A549 (cell line): Measurements from ENCODE around the gene SPSB4. TPM values are rescaled to one million over a fixed set of nuclear protein-coding genes. Genes with fewer than 3 reads are reported as not detected.

Experiments
- ATAC-seq, 2 experiments: fragments of 200-7000 bp in 1 of 2; fragments of >200 bp in 1 of 2; cut with Nextera tagmentation in 1 of 2; cut with Tn5 transposase in 1 of 2; 3 replicates each; pipeline versions ENCODE4 v1.8.0 to v1.9.1; 2018 to 2020; ENCODE audit warnings: mild to moderate bottlenecking in 1 of 2, moderate library complexity in 1 of 2
- CTCF ChIA-PET: fragments of 300-600 bp; sonication (Branson Sonifier 250); formaldehyde crosslinking; extraction: SDS; loops from one replicate; lab custom pipeline; 2021; ENCODE audit warnings: antibody characterized with exemption, inconsistent platforms; lab: Yijun Ruan, JAX
- POLR2A ChIA-PET: fragments of 350-600 bp; formaldehyde crosslinking; extraction: SDS; loops from one replicate; lab custom pipeline; 2021; ENCODE audit warnings: antibody characterized with exemption, inconsistent platforms; lab: Yijun Ruan, JAX
- DNase-seq, 2 experiments: peaks; one replicate each; pipeline versions ENCODE4 v3.0.0 to v3.0.0-alpha.2; 2011 to 2016; ENCODE audit warnings: low read depth in 1 of 2, low spot score in 1 of 2
- FAIRE-seq: peaks from 2 replicates; lab custom pipeline; 2011; peaks lifted over from hg19 to GRCh38; lab: Jason Lieb, UNC
- H3K27ac ChIP-seq, 2 experiments: fragments of >200 bp; sonication (Bioruptor Twin); formaldehyde crosslinking; 3 replicates each; pipeline ENCODE4 v1.5.1; 2016 to 2017
- H3K4me1 ChIP-seq: fragments of >200 bp; sonication (Bioruptor Twin); formaldehyde crosslinking; 3 replicates; pipeline ENCODE4 v1.6.1; 2016
- H3K4me2 ChIP-seq: fragments of >200 bp; sonication (Bioruptor Twin); formaldehyde crosslinking; 3 replicates; pipeline ENCODE4 v1.6.1; 2016
- H3K4me3 ChIP-seq: fragments of >200 bp; sonication (Bioruptor Twin); formaldehyde crosslinking; 3 replicates; pipeline ENCODE4 v1.5.1; 2016
- H3K9me3 ChIP-seq: fragments of >200 bp; sonication (Bioruptor Twin); formaldehyde crosslinking; 3 replicates; pipeline ENCODE4 v1.6.1; 2016
- BCL3 ChIP-seq: fragments of >200 bp; sonication (Bioruptor Twin); formaldehyde crosslinking; IDR thresholded peaks from 3 replicates; pipeline ENCODE4 v1.6.1; 2016
- CBX8 ChIP-seq: fragments of 200-600 bp; sonication (generic); IDR thresholded peaks from 2 replicates; pipeline ENCODE4 v1.6.1; 2016
- CEBPB ChIP-seq, 2 experiments: fragments of >200 bp in 1 of 2; sonication (Bioruptor Twin) in 1 of 2; formaldehyde crosslinking in 1 of 2; IDR thresholded peaks; 2 replicates each; pipeline ENCODE4 v1.6.1; 2012 to 2016
- CHD2 ChIP-seq: fragments of 150-350 bp; IDR thresholded peaks from 2 replicates; pipeline ENCODE4 v1.6.1; 2014; ENCODE audit warnings: low read length; ENCODE audit not compliant: partially characterized antibody
- EHF ChIP-seq: fragments of 250-450 bp; sonication (Bioruptor Pico); IDR thresholded peaks from 2 replicates; pipeline ENCODE4 v1.5.0; 2020; ENCODE audit warnings: mild to moderate bottlenecking
- FOXS1 ChIP-seq: fragments of 250-450 bp; sonication (Bioruptor Pico); IDR thresholded peaks from 2 replicates; pipeline ENCODE4 v1.5.0; 2020; ENCODE audit warnings: mild to moderate bottlenecking, moderate library complexity
- HDAC2 ChIP-seq: fragments of 200-600 bp; sonication (generic); IDR thresholded peaks from 2 replicates; pipeline ENCODE4 v1.6.1; 2016
- HEYL ChIP-seq: fragments of 250-450 bp; sonication (Bioruptor Pico); IDR thresholded peaks from 2 replicates; pipeline ENCODE4 v1.8.0; 2021; ENCODE audit warnings: mild to moderate bottlenecking, moderate library complexity
- HOXB13 ChIP-seq: fragments of 250-450 bp; sonication (Bioruptor Pico); IDR thresholded peaks from 2 replicates; pipeline ENCODE4 v1.5.0; 2020; ENCODE audit warnings: low read depth, mild to moderate bottlenecking, moderate library complexity
- JUN ChIP-seq, 2 experiments: fragments of >200 bp; sonication (Bioruptor Twin); formaldehyde crosslinking; IDR thresholded peaks; 2 replicates in 1 of 2; 3 replicates in 1 of 2; pipeline ENCODE4 v1.6.1; 2016 to 2017
- MAFK ChIP-seq: fragments of 450-650 bp; IDR thresholded peaks from 2 replicates; pipeline ENCODE4 v1.6.1; 2014; ENCODE audit not compliant: partially characterized antibody
- NFE2L2 ChIP-seq: fragments of 150-350 bp; conservative IDR thresholded peaks from 2 replicates; pipeline ENCODE4 v1.6.1; 2014; ENCODE audit warnings: low read length
- NPAS2 ChIP-seq: fragments of 250-450 bp; sonication (Bioruptor Pico); IDR thresholded peaks from 2 replicates; pipeline ENCODE4 v1.8.0; 2022; ENCODE audit warnings: mild to moderate bottlenecking, moderate library complexity, borderline replicate concordance
- PBX3 ChIP-seq: IDR thresholded peaks from 2 replicates; pipeline ENCODE4 v1.6.1; 2012
- PHF8 ChIP-seq: fragments of 200-600 bp; sonication (generic); IDR thresholded peaks from 2 replicates; pipeline ENCODE4 v1.6.1; 2016; ENCODE audit warnings: low read depth, mild to moderate bottlenecking, antibody characterized with exemption, moderate library complexity, borderline replicate concordance
- RAD21 ChIP-seq, 2 experiments: fragments of >200 bp in 1 of 2; sonication (Bioruptor Twin) in 1 of 2; formaldehyde crosslinking in 1 of 2; IDR thresholded peaks in 1 of 2; conservative IDR thresholded peaks in 1 of 2; 2 replicates in 1 of 2; 3 replicates in 1 of 2; pipeline ENCODE4 v1.6.1; 2012 to 2018; ENCODE audit warnings: inconsistent platforms in 1 of 2
- RARB ChIP-seq: fragments of 250-450 bp; sonication (Bioruptor Pico); IDR thresholded peaks from 2 replicates; pipeline ENCODE4 v1.8.0; 2021; ENCODE audit warnings: mild to moderate bottlenecking, moderate library complexity
- REST ChIP-seq: fragments of 200-600 bp; sonication (generic); IDR thresholded peaks from 2 replicates; pipeline ENCODE4 v1.6.1; 2016; ENCODE audit warnings: antibody characterized with exemption, mild to moderate bottlenecking, moderate library complexity
- TP53 ChIP-seq: fragments of 250-450 bp; sonication (Bioruptor Pico); IDR thresholded peaks from 2 replicates; pipeline ENCODE4 v1.5.0; 2021; ENCODE audit warnings: mild to moderate bottlenecking, moderate library complexity
- ZNF302 ChIP-seq: fragments of 250-450 bp; sonication (Bioruptor Pico); IDR thresholded peaks from 2 replicates; pipeline ENCODE4 v1.9.0; 2021; ENCODE audit warnings: inconsistent platforms, mild to moderate bottlenecking, moderate library complexity
- ZSCAN20 ChIP-seq: fragments of 250-450 bp; sonication (Bioruptor Pico); IDR thresholded peaks from 2 replicates; pipeline ENCODE4 v1.8.0; 2022; ENCODE audit warnings: mild to moderate bottlenecking, moderate library complexity
- WGBS: methylation state at CpG from one replicate; pipeline ENCODE4 v1.1.6; 2017; ENCODE audit errors: missing lambda C conversion rate; 5-methylcytosine and 5-hydroxymethylcytosine counted together
- polyA plus RNA-seq, 4 experiments: library from polyadenylated mRNA; depleted of rRNA in 3 of 4; stranded (reverse); fragments of >200 nt; fragmentation: RNase III in 1 of 4; extraction: RNeasy Plus Mini Kit Qiagen cat#74134 plus additional on column Dnase treatment in 1 of 4; gene quantifications; 2 replicates in 3 of 4; 3 replicates in 1 of 4; pipeline ENCODE4 v1.2.3, GENCODE V29; 2011 to 2017

The SPSB4 gene
- polyA plus RNA-seq, 2 of the 4 experiments (the other 2 are of a cell fraction), result 0.03 to 0.04 TPM

- TF ChIP-seq CHD2, result no peak
- TF ChIP-seq RAD21 (conservative IDR thresholded peaks at IDR 0.05 in 1 of 2, IDR thresholded peaks at IDR 0.05 in 1 of 2), result no peak
- TF ChIP-seq HOXB13 (CRISPR knock-in tag), result no peak
- TF ChIP-seq REST, result no peak
- no peak for TF ChIP-seq PHF8
- no peak for TF ChIP-seq CBX8
- no peak for TF ChIP-seq EHF (CRISPR knock-in tag)
- TF ChIP-seq CEBPB (IDR thresholded peaks at IDR 0.05), result no peak
- no peak for TF ChIP-seq HDAC2
- TF ChIP-seq MAFK, result no peak
- no peak for TF ChIP-seq NFE2L2
- TF ChIP-seq JUN (IDR thresholded peaks at IDR 0.05), result no peak
- no peak for TF ChIP-seq NPAS2 (CRISPR knock-in tag)
- TF ChIP-seq ZNF302 (CRISPR knock-in tag), result no peak
- no peak for TF ChIP-seq BCL3
- TF ChIP-seq TP53 (CRISPR knock-in tag), result no peak
- TF ChIP-seq ZSCAN20, result no peak
- no peak for TF ChIP-seq HEYL
- Histone ChIP-seq H3K9me3 (no peaks in the 10 kb centered on the region), H3K4me1 (no peaks in the 10 kb centered on the region), H3K4me2 (no peak overlapping the region), H3K27ac (no peak overlapping the region), H3K4me3 (no peak overlapping the region)
- DNase-seq (no peak), FAIRE-seq (no peak), ATAC-seq (no peak)
- 50% methylated on average over 2 of the region's 5 CpGs for WGBS
- POLR2A ChIA-PET, result no interaction called here
- CTCF ChIA-PET, result no interaction called here
Measured at GRCh38 chr3:141082064-141082463, 30.9 kb downstream of the SPSB4 start.

- FAIRE-seq, result no peak
- no peak for TF ChIP-seq FOXS1 (CRISPR knock-in tag)
- TF ChIP-seq PBX3, result no peak
- no peak for TF ChIP-seq BCL3
- TF ChIP-seq HDAC2, result no peak
- no peak for TF ChIP-seq RARB
- DNase-seq, result no peak
- Histone ChIP-seq H3K4me1 (no peaks in the 10 kb centered on the region), H3K9me3 (no peaks in the 10 kb centered on the region), H3K4me3 (no peak overlapping the region), H3K4me2 (no peak overlapping the region), H3K27ac (no peak overlapping the region)
- no peak for ATAC-seq
- ChIA-PET CTCF (no interaction called here), POLR2A (no interaction called here)
- WGBS, result 54% methylated on average over 5 of the region's 6 CpGs
Measured at GRCh38 chr3:141083226-141083625, 32.1 kb downstream of the SPSB4 start.
